Measurements from ENCODE around the gene C1orf226. TPM values are rescaled to one million over a fixed set of nuclear protein-coding genes. Genes with fewer than 3 reads are reported as not detected.
A peak's percentile ranks its signal among the peaks of the same experiment; 100 is the strongest.

Gene C1orf226
- total and polyA plus RNA-seq, 9 of the 15 experiments (the other 6 are each of a cell fraction or from before 2014, with no cell fraction given) = 0.10 to 1.4 (median 0.47) TPM

DNA sequence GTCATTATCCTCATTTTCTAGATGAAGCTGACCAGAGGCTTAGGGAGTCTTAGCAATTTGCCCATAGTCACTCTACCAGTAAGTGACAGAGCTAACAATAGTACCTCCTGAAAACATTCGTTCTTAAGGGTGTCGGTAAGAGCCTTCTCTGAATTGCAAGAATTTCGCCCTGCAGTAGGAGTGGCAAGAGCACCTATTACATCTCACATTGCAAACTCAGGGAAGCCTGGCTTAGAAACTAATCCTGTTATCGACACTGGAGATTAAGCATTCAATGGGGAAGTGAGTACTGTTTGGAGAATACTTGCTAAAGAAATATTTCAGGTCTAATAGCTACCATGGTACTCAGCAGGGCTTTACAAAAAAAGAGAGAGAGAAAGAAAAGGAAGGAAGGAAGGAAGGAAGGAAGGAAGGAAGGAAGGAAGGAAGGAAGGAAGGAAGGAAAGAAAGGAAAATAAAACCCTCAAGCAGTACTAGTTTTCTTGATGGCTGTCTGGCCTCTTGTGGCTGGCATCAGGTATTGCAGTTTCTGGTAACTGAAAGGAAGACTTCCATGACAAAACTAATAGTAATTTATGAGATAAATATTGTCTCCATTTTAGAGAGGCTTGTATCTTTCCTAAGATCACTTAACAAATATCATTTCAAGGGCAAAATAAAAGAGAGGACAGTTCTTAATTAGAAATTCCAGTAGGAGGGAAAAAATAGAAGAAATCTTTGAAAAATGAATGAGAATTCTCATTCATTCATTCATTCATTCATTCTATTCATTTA, 10.4 kb downstream of the C1orf226 start (continued):
- TF ChIP-seq E2F3 (CRISPR knock-in tag; IDR thresholded peaks at IDR 0.05) (no peak), U2AF2 (optimal IDR thresholded peaks at IDR 0.05; ENCODE audit: low read depth, low read length) (peak; percentile 98), CSDE1 (IDR thresholded peaks at IDR 0.05) (0 out of 4 replicates have a peak, but pooled peaks of 1 of the 2 experiments have one; percentile 16), PHTF2 (CRISPR knock-in tag; IDR thresholded peaks at IDR 0.05) (no peak), ILK (tag; IDR thresholded peaks at IDR 0.05; ENCODE audit: borderline replicate concordance, low read depth) (no peak), BDP1 (IDR thresholded peaks at IDR 0.05; ENCODE audit: insufficient read depth, insufficient read length) (no peak), CBX8 (IDR thresholded peaks at IDR 0.05; ENCODE audit: borderline replicate concordance, extremely low read depth, low read depth, low read length, poor library complexity, severe bottlenecking) (no peak), FUS (optimal IDR thresholded peaks at IDR 0.05; ENCODE audit: low read depth, low read length) (no peak), PTBP1 (IDR thresholded peaks at IDR 0.05; ENCODE audit: low read depth, low read length) (no peak), CTBP1 (IDR thresholded peaks at IDR 0.05; ENCODE audit: borderline replicate concordance) (no peak), IRF2 (CRISPR knock-in tag; IDR thresholded peaks at IDR 0.05) (no peak), HDAC2 (IDR thresholded peaks at IDR 0.05) (peak; percentile 57; the same call in 1 of the 2 replicates), SMARCC2 (IDR thresholded peaks at IDR 0.05; ENCODE audit: low read depth) (no peak), ZNF197 (CRISPR knock-in tag; IDR thresholded peaks at IDR 0.05; ENCODE audit: low read depth) (no peak), ZNF431 (CRISPR knock-in tag; IDR thresholded peaks at IDR 0.05) (no peak), ZNF277 (CRISPR knock-in tag; IDR thresholded peaks at IDR 0.05; ENCODE audit: borderline replicate concordance) (no peak), SMARCA5 (IDR thresholded peaks at IDR 0.05) (no peak; the same call in 1 of the 2 replicates), SOX6 (IDR thresholded peaks at IDR 0.05) (no peak), FOXA3 (CRISPR knock-in tag; conservative IDR thresholded peaks at IDR 0.05 in 1 of 2, IDR thresholded peaks at IDR 0.05 in 1 of 2) (no peak), HIVEP1 (CRISPR knock-in tag; IDR thresholded peaks at IDR 0.05) (no peak), CREBBP (IDR thresholded peaks at IDR 0.05; ENCODE audit: low read depth, low read length) (no peak), L3MBTL2 (IDR thresholded peaks at IDR 0.05) (no peak), FOXA1 (IDR thresholded peaks at IDR 0.05; ENCODE audit: borderline replicate concordance) (no peak), ARID2 (IDR thresholded peaks at IDR 0.05) (peak; percentile 88), NKRF (IDR thresholded peaks at IDR 0.05; ENCODE audit: borderline replicate concordance) (no peak; the same call in 1 of the 2 replicates), POLR3G (IDR thresholded peaks at IDR 0.05; ENCODE audit: extremely low read depth, insufficient read length, insufficient replicate concordance) (no peak), ZNF212 (CRISPR knock-in tag; IDR thresholded peaks at IDR 0.05) (no peak)
